Measurements from ENCODE around the gene DUSP22. TPM values are rescaled to one million over a fixed set of nuclear protein-coding genes. Genes with fewer than 3 reads are reported as not detected.

DUSP22 gene
- total and polyA plus RNA-seq, 2 donors (not counting 1 experiment from before 2014, with no cell fraction given) = 10.9 to 13.7 TPM

- Histone ChIP-seq H3K4me1 (ENCODE audit: control insufficient read depth, extremely low read depth, insufficient read depth, low read length) (no peaks in the 10 kb centered on the region), H3K9me3 (ENCODE audit: control insufficient read depth, insufficient read depth, low read depth, low read length) (no peaks in the 10 kb centered on the region), H3K9ac (ENCODE audit: insufficient read depth, low read length) (no peak overlapping the region), H4K20me1 (ENCODE audit: control insufficient read depth, extremely low read depth, insufficient read depth, low read length) (no peaks in the 10 kb centered on the region), H3K79me2 (ENCODE audit: control insufficient read depth, insufficient read depth, low read length) (no peaks in the 10 kb centered on the region), H3K27me3 (ENCODE audit: control insufficient read depth, insufficient read depth, low read length) (peaks cover 2% of the 10 kb centered on the region), H3K4me2 (ENCODE audit: extremely low read depth, insufficient read depth, low read length) (no peak overlapping the region), H2AFZ (ENCODE audit: low read length) (no peak overlapping the region), H3K4me3 (replicated peaks in 1 of 4; ENCODE audit: control extremely low read depth in 1 of 4, insufficient read depth in 1 of 4, low read depth in 3 of 4, low read length in 4 of 4) (no peak overlapping the region), H3K36me3 (ENCODE audit: control insufficient read depth, insufficient read depth, low read length) (no peaks in the 10 kb centered on the region), H3K27ac (ENCODE audit: insufficient read depth, low read length) (no peak overlapping the region)
- no peak for DNase-seq (ENCODE audit: low read depth in 2 of 2)
- TF ChIP-seq EZH2 (IDR thresholded peaks at IDR 0.05; ENCODE audit: low read length, missing control alignments) = no peak
- TF ChIP-seq, protein P1, sequence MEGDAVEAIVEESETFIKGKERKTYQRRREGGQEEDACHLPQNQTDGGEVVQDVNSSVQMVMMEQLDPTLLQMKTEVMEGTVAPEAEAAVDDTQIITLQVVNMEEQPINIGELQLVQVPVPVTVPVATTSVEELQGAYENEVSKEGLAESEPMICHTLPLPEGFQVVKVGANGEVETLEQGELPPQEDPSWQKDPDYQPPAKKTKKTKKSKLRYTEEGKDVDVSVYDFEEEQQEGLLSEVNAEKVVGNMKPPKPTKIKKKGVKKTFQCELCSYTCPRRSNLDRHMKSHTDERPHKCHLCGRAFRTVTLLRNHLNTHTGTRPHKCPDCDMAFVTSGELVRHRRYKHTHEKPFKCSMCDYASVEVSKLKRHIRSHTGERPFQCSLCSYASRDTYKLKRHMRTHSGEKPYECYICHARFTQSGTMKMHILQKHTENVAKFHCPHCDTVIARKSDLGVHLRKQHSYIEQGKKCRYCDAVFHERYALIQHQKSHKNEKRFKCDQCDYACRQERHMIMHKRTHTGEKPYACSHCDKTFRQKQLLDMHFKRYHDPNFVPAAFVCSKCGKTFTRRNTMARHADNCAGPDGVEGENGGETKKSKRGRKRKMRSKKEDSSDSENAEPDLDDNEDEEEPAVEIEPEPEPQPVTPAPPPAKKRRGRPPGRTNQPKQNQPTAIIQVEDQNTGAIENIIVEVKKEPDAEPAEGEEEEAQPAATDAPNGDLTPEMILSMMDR (conservative IDR thresholded peaks at IDR 0.05 in 1 of 2, IDR thresholded peaks at IDR 0.05 in 1 of 2; ENCODE audit: low read depth in 1 of 2, low read length in 2 of 2) = no peak
These were observed 75.1 kb downstream of the DUSP22 start for GRCh38 chr6:367298-367794.

- Histone ChIP-seq H4K20me1 (ENCODE audit: control insufficient read depth, extremely low read depth, insufficient read depth, low read length) (no peaks in the 10 kb centered on the region), H3K27me3 (ENCODE audit: control insufficient read depth, insufficient read depth, low read length) (peaks cover 6% of the 10 kb centered on the region), H2AFZ (ENCODE audit: low read length) (no peak overlapping the region), H3K4me2 (ENCODE audit: extremely low read depth, insufficient read depth, low read length) (no peak overlapping the region), H3K9me3 (ENCODE audit: control insufficient read depth, insufficient read depth, low read depth, low read length) (no peaks in the 10 kb centered on the region), H3K79me2 (ENCODE audit: control insufficient read depth, insufficient read depth, low read length) (no peaks in the 10 kb centered on the region), H3K27ac (ENCODE audit: insufficient read depth, low read length) (no peak overlapping the region), H3K9ac (ENCODE audit: insufficient read depth, low read length) (no peak overlapping the region), H3K36me3 (ENCODE audit: control insufficient read depth, insufficient read depth, low read length) (no peaks in the 10 kb centered on the region), H3K4me1 (ENCODE audit: control insufficient read depth, extremely low read depth, insufficient read depth, low read length) (no peaks in the 10 kb centered on the region), H3K4me3 (replicated peaks in 1 of 4; ENCODE audit: control extremely low read depth in 1 of 4, insufficient read depth in 1 of 4, low read depth in 3 of 4, low read length in 4 of 4) (no peak overlapping the region)
- TF ChIP-seq, protein P1 (conservative IDR thresholded peaks at IDR 0.05 in 1 of 2, IDR thresholded peaks at IDR 0.05 in 1 of 2; ENCODE audit: low read depth in 1 of 2, low read length in 2 of 2) = no peak
- no peak for TF ChIP-seq EZH2 (IDR thresholded peaks at IDR 0.05; ENCODE audit: low read length, missing control alignments)
- DNase-seq (ENCODE audit: low read depth in 2 of 2) = no peak
These were observed 75.8 kb downstream of the DUSP22 start for GRCh38 chr6:367891-368630.

DNA sequence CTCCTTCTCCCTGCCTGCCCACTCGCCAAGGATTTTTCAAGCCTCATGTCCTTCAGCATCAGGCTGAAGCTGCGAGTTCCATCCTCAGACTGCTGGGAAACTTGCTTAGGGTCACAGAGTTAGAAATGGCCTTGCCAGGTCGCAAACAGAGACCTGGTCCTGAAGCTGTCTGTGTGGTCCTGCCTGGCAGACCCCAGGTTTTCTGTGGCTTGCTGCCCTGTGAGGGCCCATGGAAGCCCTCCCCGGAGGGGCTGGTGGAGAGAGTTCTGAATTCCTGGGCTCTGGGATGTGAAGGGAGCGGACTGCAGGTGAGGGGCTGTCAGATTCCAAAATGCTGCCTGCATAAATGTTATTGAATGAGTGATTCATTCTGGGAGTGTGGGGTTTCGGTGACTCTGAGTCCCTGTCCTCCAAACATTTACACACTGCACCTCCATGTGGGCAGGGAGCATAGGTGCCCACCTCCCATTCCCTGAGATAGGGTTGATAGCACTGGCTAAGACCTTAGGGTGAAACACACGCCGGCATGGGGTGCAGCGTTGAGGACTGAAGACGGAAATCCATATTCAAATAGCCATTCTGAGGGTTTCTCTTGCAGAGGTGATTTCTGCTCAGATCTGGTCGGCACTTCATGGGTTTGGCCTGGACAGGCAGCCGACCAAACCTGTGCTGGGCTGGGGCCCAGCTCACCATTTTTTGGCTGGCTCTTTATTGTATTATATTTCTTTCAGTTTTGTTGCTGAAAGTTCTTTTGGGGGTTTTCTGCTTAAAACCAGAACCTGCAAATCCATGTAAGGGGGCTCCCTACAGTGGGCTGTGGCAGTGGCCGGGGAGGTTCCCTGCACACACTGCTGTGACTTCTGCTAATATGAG is 77.5 kb downstream of the DUSP22 start:
- H3K27me3 ChIP-seq (ENCODE audit: control insufficient read depth, insufficient read depth, low read length) = peaks cover 13% of the 10 kb centered on the region
- TF ChIP-seq EZH2 (IDR thresholded peaks at IDR 0.05; ENCODE audit: low read length, missing control alignments) = no peak
- TF ChIP-seq, protein P1 (conservative IDR thresholded peaks at IDR 0.05 in 1 of 2, IDR thresholded peaks at IDR 0.05 in 1 of 2; ENCODE audit: low read depth in 1 of 2, low read length in 2 of 2) = no peak

More for the DNA sequence above, 77.5 kb downstream of the DUSP22 start:
- Histone ChIP-seq H3K9me3 (ENCODE audit: control insufficient read depth, insufficient read depth, low read depth, low read length) (no peaks in the 10 kb centered on the region), H3K4me2 (ENCODE audit: extremely low read depth, insufficient read depth, low read length) (no peak overlapping the region), H3K79me2 (ENCODE audit: control insufficient read depth, insufficient read depth, low read length) (no peaks in the 10 kb centered on the region), H3K4me3 (replicated peaks in 1 of 4; ENCODE audit: control extremely low read depth in 1 of 4, insufficient read depth in 1 of 4, low read depth in 3 of 4, low read length in 4 of 4) (no peak overlapping the region), H3K9ac (ENCODE audit: insufficient read depth, low read length) (no peak overlapping the region), H2AFZ (ENCODE audit: low read length) (no peak overlapping the region), H3K4me1 (ENCODE audit: control insufficient read depth, extremely low read depth, insufficient read depth, low read length) (no peaks in the 10 kb centered on the region), H4K20me1 (ENCODE audit: control insufficient read depth, extremely low read depth, insufficient read depth, low read length) (no peaks in the 10 kb centered on the region), H3K27ac (ENCODE audit: insufficient read depth, low read length) (no peak overlapping the region), H3K36me3 (ENCODE audit: control insufficient read depth, insufficient read depth, low read length) (no peaks in the 10 kb centered on the region)
- DNase-seq (ENCODE audit: low read depth in 2 of 2) = no peak
